ENCODE results near the gene DCDC2B. TPM values are rescaled to one million over a fixed set of nuclear protein-coding genes. Genes with fewer than 3 reads are reported as not detected.
"Not testable (repeated sequence)": the region's sequence is repeated elsewhere in the genome, so short reads cannot be mapped to it uniquely, and the experiment has no call there.

Gene DCDC2B
- not detected for total RNA-seq

DNA sequence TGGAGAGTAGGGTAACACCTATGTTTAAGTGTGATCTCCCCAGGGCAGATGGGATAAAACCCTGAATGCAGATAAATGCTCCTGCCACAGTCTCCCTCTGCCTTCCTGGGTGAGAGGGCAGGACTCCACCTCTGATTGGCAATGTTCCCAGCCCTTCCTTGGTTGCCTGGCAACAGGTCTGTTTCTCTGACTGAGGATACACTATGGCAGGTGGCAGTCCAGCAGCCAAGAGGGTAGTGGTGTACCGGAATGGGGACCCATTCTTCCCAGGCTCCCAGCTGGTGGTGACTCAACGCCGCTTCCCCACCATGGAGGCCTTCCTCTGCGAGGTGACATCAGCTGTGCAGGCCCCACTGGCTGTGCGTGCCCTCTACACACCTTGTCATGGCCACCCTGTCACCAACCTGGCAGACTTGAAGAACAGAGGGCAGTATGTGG, at the start of gene DCDC2B:
Gene DCDC2B (plus strand): TSS at position 199 of the 438 bp plus-strand sequence. CDS start 5 bp downstream, at position 204.
- H3K9ac ChIP-seq (ENCODE audit: low read depth in 1 of 3, low read length in 3 of 3), result peak within 1 kb of the TSS in 1 of 3 donors; percentile 16
- H3K9me3 ChIP-seq (ENCODE audit: control insufficient read depth in 3 of 3, low read length in 3 of 3), result no peaks in the 10 kb centered on the region
- no peaks in the 10 kb centered on the region for H3K27me3 ChIP-seq (ENCODE audit: control insufficient read depth in 3 of 3, insufficient read depth in 3 of 3, low read length in 3 of 3)
- H3K27ac ChIP-seq (ENCODE audit: low read depth, low read length), result peak within 1 kb of the TSS; percentile 12
- peaks cover 0 to 14% (median 8%) of the 10 kb centered on the region in 3 donors for H3K36me3 ChIP-seq (ENCODE audit: control insufficient read depth in 3 of 3, insufficient read depth in 3 of 3, low read length in 3 of 3)
- no peak within 1 kb of the TSS for H3K4me3 ChIP-seq (ENCODE audit: low read length in 3 of 3)
- H3K4me1 ChIP-seq (ENCODE audit: control insufficient read depth in 3 of 3, insufficient read depth in 3 of 3, low read length in 3 of 3), result peaks cover 25 to 30% (median 29%) of the 10 kb centered on the region in 3 donors

DNA sequence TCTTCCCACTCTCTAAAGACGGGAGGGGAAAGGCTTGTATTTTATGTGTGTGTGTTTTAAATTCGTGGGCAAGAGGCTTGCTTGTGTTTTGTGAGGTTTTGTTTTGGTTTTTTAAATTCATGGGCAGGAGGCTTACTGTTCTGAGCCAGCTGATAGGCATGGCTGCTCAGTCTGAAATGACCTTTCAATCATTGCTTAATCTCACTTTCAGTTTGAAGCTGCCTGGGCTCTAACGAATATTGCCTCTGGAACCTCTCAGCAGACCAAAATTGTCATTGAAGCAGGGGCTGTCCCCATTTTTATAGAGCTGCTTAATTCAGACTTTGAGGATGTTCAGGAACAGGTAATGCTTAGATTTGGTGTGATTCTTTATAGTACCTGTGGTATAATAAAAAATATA, 49.7 kb upstream of the DCDC2B start:
- no peaks in the 10 kb centered on the region for H3K4me1 ChIP-seq (ENCODE audit: control insufficient read depth in 3 of 3, insufficient read depth in 3 of 3, low read length in 3 of 3)
- H3K36me3 ChIP-seq (ENCODE audit: control insufficient read depth in 3 of 3, insufficient read depth in 3 of 3, low read length in 3 of 3), result peaks cover 51 to 80% (median 76%) of the 10 kb centered on the region in 3 donors
- H3K4me3 ChIP-seq (ENCODE audit: low read length in 3 of 3), result no peak overlapping the region

DNA sequence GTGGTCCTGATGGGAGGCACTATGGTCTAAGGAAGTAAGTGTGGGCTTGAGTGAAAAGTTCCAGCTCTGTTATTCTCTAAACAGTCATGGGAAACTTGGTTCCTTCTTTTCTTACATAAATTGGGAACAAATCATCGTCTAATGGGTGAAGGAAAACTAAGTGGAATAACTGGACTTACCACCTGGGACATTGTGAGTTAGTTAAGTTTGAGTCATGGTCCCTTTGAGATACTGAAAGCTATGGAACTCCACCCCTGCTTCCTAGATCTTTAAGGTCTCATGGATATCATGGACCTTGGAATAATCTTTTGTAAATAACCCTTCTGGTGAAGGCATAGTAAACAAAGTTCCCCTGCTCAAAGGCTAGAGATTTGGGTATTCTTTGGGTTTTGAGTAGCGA, 45.5 kb upstream of the DCDC2B start:
- no peak overlapping the region for H3K4me3 ChIP-seq (ENCODE audit: low read length in 3 of 3)
- H3K27ac ChIP-seq (ENCODE audit: low read depth, low read length), result no peak overlapping the region
- no peaks in the 10 kb centered on the region for H3K27me3 ChIP-seq (ENCODE audit: control insufficient read depth in 3 of 3, insufficient read depth in 3 of 3, low read length in 3 of 3)
- H3K9me3 ChIP-seq (ENCODE audit: control insufficient read depth in 3 of 3, low read length in 3 of 3), result no peaks in the 10 kb centered on the region
- H3K36me3 ChIP-seq (ENCODE audit: control insufficient read depth in 3 of 3, insufficient read depth in 3 of 3, low read length in 3 of 3), result peaks cover 40 to 67% (median 64%) of the 10 kb centered on the region in 3 donors
- peaks cover 0 to 6% (median 3%) of the 10 kb centered on the region in 3 donors for H3K4me1 ChIP-seq (ENCODE audit: control insufficient read depth in 3 of 3, insufficient read depth in 3 of 3, low read length in 3 of 3)
- no peak overlapping the region for H3K9ac ChIP-seq (ENCODE audit: low read depth in 1 of 3, low read length in 3 of 3)

More for the DNA sequence above, 49.7 kb upstream of the DCDC2B start:
- Histone ChIP-seq H3K27ac (ENCODE audit: low read depth, low read length) (no peak overlapping the region), H3K9ac (ENCODE audit: low read depth in 1 of 3, low read length in 3 of 3) (no peak overlapping the region), H3K9me3 (ENCODE audit: control insufficient read depth in 3 of 3, low read length in 3 of 3) (no peaks in the 10 kb centered on the region), H3K27me3 (ENCODE audit: control insufficient read depth in 3 of 3, insufficient read depth in 3 of 3, low read length in 3 of 3) (no peaks in the 10 kb centered on the region)

DNA sequence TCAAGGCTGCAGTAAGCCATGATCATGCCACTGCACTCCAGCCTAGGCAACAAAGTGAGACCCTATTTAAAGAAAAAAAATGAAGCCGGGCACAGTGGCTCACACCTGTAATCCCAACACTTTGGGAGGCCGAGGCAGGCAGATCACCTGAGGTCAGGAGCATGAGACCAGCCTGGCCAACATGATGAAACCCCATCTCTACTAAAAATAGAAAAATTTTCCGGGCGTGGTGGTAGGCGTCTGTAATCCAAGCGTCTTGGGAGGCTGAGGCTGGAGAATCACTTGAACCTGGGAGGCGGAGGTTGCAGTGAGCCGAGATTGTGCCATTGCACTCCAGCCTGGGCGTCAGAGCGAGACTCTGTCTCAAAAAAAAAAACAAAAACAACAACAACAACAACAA, 43.3 kb upstream of the DCDC2B start:
- H3K27me3 ChIP-seq (ENCODE audit: control insufficient read depth in 3 of 3, insufficient read depth in 3 of 3, low read length in 3 of 3); H3K4me1 ChIP-seq (ENCODE audit: control insufficient read depth in 3 of 3, insufficient read depth in 3 of 3, low read length in 3 of 3); H3K9ac ChIP-seq (ENCODE audit: low read depth in 1 of 3, low read length in 3 of 3); H3K9me3 ChIP-seq (ENCODE audit: control insufficient read depth in 3 of 3, low read length in 3 of 3); H3K4me3 ChIP-seq (ENCODE audit: low read length in 3 of 3); H3K27ac ChIP-seq (ENCODE audit: low read depth, low read length): not testable (repeated sequence)
- H3K36me3 ChIP-seq (ENCODE audit: control insufficient read depth in 3 of 3, insufficient read depth in 3 of 3, low read length in 3 of 3), result peaks cover 43 to 66% (median 65%) of the 10 kb centered on the region in 3 donors

DNA sequence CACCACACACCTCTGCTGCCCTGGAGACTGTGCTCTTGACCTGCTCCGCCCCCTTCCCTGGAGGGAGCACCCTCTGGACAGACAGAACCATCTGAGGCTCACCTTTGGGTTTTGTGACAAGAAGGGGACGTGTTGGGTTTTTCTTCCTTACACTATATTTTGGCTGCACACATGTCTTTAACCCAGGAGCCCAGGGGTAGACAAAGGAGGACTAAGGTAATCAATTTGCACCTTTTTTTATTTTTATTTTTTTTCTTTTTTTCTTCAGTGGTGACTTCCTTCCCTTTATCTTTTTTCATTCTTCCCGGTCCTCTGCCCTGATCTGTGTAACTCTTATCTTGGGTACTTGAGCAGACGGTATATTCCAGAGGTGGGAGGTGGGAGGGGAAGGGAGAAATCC, 37.9 kb upstream of the DCDC2B start:
- H3K27ac ChIP-seq (ENCODE audit: low read depth, low read length), result no peak overlapping the region
- H3K9ac ChIP-seq (ENCODE audit: low read depth in 1 of 3, low read length in 3 of 3), result no peak overlapping the region
- H3K4me1 ChIP-seq (ENCODE audit: control insufficient read depth in 3 of 3, insufficient read depth in 3 of 3, low read length in 3 of 3), result peaks cover 0 to under 1% (median 0%) of the 10 kb centered on the region in 3 donors
- H3K9me3 ChIP-seq (ENCODE audit: control insufficient read depth in 3 of 3, low read length in 3 of 3), result no peaks in the 10 kb centered on the region
- H3K27me3 ChIP-seq (ENCODE audit: control insufficient read depth in 3 of 3, insufficient read depth in 3 of 3, low read length in 3 of 3), result no peaks in the 10 kb centered on the region
- peaks cover 37 to 66% (median 65%) of the 10 kb centered on the region in 3 donors for H3K36me3 ChIP-seq (ENCODE audit: control insufficient read depth in 3 of 3, insufficient read depth in 3 of 3, low read length in 3 of 3)
- H3K4me3 ChIP-seq (ENCODE audit: low read length in 3 of 3), result no peak overlapping the region

DNA sequence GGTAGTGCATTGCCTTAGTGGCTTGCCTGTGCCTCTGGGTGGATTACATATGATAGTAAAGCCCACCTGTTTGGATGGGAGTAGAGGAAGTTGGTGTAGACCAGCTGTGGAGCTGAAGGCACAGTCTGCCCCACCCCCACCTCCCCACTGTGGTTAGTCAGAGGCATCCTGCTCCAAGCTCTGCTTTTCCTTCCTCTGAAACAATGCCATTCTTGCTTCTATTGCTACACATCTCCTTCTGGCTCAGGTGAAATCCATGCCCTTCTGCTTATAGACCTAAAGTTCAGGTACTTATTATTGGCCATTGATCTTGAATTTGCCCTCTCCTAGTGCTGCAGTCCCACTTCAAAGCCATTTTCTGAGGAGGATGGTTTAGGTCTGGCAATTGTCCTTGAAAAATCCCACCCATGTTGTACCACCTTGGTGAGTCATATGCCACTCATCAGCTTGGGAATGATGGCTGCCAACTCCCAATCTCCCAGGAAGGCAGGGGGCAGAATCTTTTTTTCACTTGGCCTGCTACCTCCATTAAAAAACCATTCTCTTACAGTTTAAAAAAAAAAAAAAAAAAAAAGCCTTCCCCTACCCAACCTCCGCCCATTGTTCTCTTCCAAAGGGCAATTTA, 36.2 kb upstream of the DCDC2B start:
- H3K27me3 ChIP-seq (ENCODE audit: control insufficient read depth in 3 of 3, insufficient read depth in 3 of 3, low read length in 3 of 3), result no peaks in the 10 kb centered on the region
- no peaks in the 10 kb centered on the region for H3K9me3 ChIP-seq (ENCODE audit: control insufficient read depth in 3 of 3, low read length in 3 of 3)
- no peak overlapping the region for H3K4me3 ChIP-seq (ENCODE audit: low read length in 3 of 3)
- peaks cover 31 to 56% (median 55%) of the 10 kb centered on the region in 3 donors for H3K36me3 ChIP-seq (ENCODE audit: control insufficient read depth in 3 of 3, insufficient read depth in 3 of 3, low read length in 3 of 3)
- no peak overlapping the region for H3K27ac ChIP-seq (ENCODE audit: low read depth, low read length)
- no peak overlapping the region for H3K9ac ChIP-seq (ENCODE audit: low read depth in 1 of 3, low read length in 3 of 3)
- no peaks in the 10 kb centered on the region for H3K4me1 ChIP-seq (ENCODE audit: control insufficient read depth in 3 of 3, insufficient read depth in 3 of 3, low read length in 3 of 3)

DNA sequence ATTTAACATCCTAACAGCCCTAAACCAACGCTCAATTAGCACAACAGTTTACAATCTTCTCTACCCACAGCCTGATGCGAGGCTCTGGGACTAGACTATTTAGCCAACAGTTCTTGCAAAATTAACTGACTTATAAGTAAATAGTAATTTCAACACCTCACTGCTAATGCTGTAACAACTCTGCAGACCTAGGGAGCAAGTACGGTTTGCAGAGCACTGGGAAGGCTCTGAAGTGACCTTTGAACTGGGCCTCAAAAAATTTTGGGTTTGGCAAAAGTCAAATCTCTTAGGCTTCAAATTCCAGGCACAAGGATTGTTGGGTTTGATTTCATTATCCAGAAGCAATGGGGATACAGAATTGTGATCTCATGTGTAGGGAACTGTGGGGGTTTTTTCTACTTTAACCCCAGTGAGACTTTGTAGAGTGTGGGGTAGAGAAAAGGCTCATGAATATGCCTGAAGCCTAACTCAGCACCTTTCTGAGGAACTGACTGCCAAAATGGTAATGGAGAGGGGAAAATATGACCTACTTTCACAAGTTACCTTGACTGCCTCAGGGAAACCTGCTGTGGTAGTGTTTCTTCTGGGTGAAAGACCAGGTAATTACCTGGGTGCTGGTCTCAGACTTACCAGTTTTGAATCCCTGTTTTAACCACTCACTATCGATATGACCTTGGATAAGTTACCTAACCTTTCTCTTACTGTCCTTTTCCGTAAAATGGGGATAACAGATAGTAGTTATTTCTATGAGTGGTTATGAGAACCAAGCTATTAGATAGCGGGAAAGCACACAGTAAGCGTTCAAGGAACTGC, 30.3 kb upstream of the DCDC2B start:
- Histone ChIP-seq H3K36me3 (ENCODE audit: control insufficient read depth in 3 of 3, insufficient read depth in 3 of 3, low read length in 3 of 3) (peaks cover 6 to 18% (median 16%) of the 10 kb centered on the region in 3 donors), H3K4me1 (ENCODE audit: control insufficient read depth in 3 of 3, insufficient read depth in 3 of 3, low read length in 3 of 3) (peaks cover 27 to 33% (median 28%) of the 10 kb centered on the region in 3 donors), H3K4me3 (ENCODE audit: low read length in 3 of 3) (peak overlapping the region; percentile 83 to 92 (median 88)), H3K27ac (ENCODE audit: low read depth, low read length) (peak overlapping the region; percentile 96), H3K27me3 (ENCODE audit: control insufficient read depth in 3 of 3, insufficient read depth in 3 of 3, low read length in 3 of 3) (no peaks in the 10 kb centered on the region), H3K9ac (ENCODE audit: low read depth in 1 of 3, low read length in 3 of 3) (peak overlapping the region; percentile 92 to 97 (median 95)), H3K9me3 (ENCODE audit: control insufficient read depth in 3 of 3, low read length in 3 of 3) (no peaks in the 10 kb centered on the region)

DNA sequence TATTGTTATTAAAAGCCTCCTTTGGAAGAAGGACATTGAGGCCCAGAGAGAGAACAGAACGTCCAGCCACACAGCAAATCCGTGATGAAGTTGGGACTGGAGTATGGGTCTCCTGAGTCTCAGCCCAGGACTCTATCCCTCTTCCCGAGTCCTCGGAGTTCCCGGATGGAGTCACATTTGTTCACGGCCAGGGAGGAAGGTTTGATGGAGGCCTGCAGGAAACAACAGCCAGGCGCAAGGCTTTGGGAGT, 29.8 kb upstream of the DCDC2B start:
- Histone ChIP-seq H3K27ac (ENCODE audit: low read depth, low read length) (peak overlapping the region; percentile 96), H3K36me3 (ENCODE audit: control insufficient read depth in 3 of 3, insufficient read depth in 3 of 3, low read length in 3 of 3) (peaks cover 6 to 21% (median 14%) of the 10 kb centered on the region in 3 donors), H3K4me1 (ENCODE audit: control insufficient read depth in 3 of 3, insufficient read depth in 3 of 3, low read length in 3 of 3) (peaks cover 29 to 36% (median 30%) of the 10 kb centered on the region in 3 donors), H3K9me3 (ENCODE audit: control insufficient read depth in 3 of 3, low read length in 3 of 3) (no peaks in the 10 kb centered on the region), H3K9ac (ENCODE audit: low read depth in 1 of 3, low read length in 3 of 3) (peak overlapping the region; percentile 92 to 97 (median 95)), H3K27me3 (ENCODE audit: control insufficient read depth in 3 of 3, insufficient read depth in 3 of 3, low read length in 3 of 3) (no peaks in the 10 kb centered on the region), H3K4me3 (ENCODE audit: low read length in 3 of 3) (peak overlapping the region; percentile 83 to 92 (median 88))

DNA sequence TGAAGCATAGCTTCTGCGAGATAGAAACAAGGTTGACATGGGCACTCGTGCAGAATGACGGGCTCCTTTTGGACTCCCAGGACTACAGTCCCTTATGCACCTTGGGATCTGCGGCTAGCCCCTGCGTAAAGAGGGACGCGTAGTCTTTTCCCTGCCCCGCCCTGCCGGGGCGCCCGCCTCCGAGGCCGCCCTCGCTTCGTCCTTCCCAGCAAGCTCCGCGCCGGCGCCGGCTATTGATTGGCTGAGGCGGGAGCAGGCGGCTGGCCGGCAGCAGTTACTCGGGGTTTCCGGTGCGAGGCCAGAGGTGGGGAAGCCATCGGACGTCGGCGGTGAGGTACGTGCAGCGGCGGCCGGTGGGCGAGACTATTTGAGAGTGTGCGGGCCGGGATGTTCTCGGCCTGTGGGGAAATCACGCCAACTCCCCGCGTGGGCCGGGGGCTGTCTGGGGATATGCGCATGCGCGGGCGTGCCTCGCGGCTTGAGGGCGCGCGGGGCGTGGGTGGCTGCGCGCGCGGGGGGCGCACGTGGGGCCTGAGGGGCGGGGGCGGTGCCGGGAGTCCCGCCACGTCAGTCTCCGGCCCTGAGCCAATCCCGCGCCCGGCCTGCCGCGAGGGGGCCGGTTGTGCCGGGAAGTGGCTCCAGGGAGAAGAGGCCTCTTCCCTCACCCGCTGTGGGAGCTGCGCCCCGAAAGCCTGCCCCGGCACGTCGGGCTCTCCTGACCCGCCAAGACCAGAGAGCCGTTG, 29.3 kb upstream of the DCDC2B start, which contains the start of gene TXLNA:
Gene TXLNA (plus strand): TSS at position 233 of the 743 bp plus-strand sequence. CDS start 671 bp downstream, outside the sequence.
- Histone ChIP-seq H3K9me3 (ENCODE audit: control insufficient read depth in 3 of 3, low read length in 3 of 3) (no peaks in the 10 kb centered on the region), H3K4me3 (ENCODE audit: low read length in 3 of 3) (peak within 1 kb of the TSS; percentile 83 to 92 (median 88)), H3K27ac (ENCODE audit: low read depth, low read length) (peak within 1 kb of the TSS; percentile 96), H3K36me3 (ENCODE audit: control insufficient read depth in 3 of 3, insufficient read depth in 3 of 3, low read length in 3 of 3) (peaks cover 11 to 21% (median 17%) of the 10 kb centered on the region in 3 donors), H3K4me1 (ENCODE audit: control insufficient read depth in 3 of 3, insufficient read depth in 3 of 3, low read length in 3 of 3) (peaks cover 34 to 41% (median 35%) of the 10 kb centered on the region in 3 donors), H3K27me3 (ENCODE audit: control insufficient read depth in 3 of 3, insufficient read depth in 3 of 3, low read length in 3 of 3) (no peaks in the 10 kb centered on the region), H3K9ac (ENCODE audit: low read depth in 1 of 3, low read length in 3 of 3) (peak within 1 kb of the TSS; percentile 92 to 97 (median 95))

All from skeletal muscle tissue (tissue), 4 donors.